H1 (cell line): ENCODE measurements around the gene LDLRAD4. TPM values are rescaled to one million over a fixed set of nuclear protein-coding genes. Genes with fewer than 3 reads are reported as not detected.

ENCODE experiments used
- ASH2L ChIP-seq: fragments of 200-600, 300-600 bp; sonication (generic); IDR thresholded peaks from one replicate; pipeline ENCODE4 v1.7.1; 2017; ENCODE audit warnings: low read length
- CBX5 ChIP-seq: fragments of 300-800, 300-1000 bp; sonication (generic); IDR thresholded peaks from 2 replicates; pipeline ENCODE4 v1.7.1; 2016; ENCODE audit warnings: antibody characterized with exemption, low read length, low read depth
- POU5F1 ChIP-seq: IDR thresholded peaks from 2 replicates; pipeline ENCODE4 v1.6.1; 2011; ENCODE audit warnings: low read depth, mild to moderate bottlenecking, low read length, moderate library complexity
- RFX5 ChIP-seq: IDR thresholded peaks from 2 replicates; pipeline ENCODE4 v1.6.1; 2011; ENCODE audit warnings: low read depth, low read length, improper control_type of control experiment, borderline replicate concordance
- SRF ChIP-seq: IDR thresholded peaks from 2 replicates; pipeline ENCODE4 v1.6.1; 2011; ENCODE audit warnings: mild to moderate bottlenecking, low read depth, low read length, moderate library complexity
- polyA plus RNA-seq, 7 experiments: library from polyadenylated mRNA; depleted of rRNA in 3 of 7; stranded (reverse) in 5 of 7; unstranded in 2 of 7; fragments of >200 nt in 5 of 7; fragments of 200-250 nt in 2 of 7; gene quantifications; 1 replicate in 5 of 7; 2 replicates in 1 of 7; 4 replicates in 1 of 7; pipeline versions ENCODE4 v1.2.1 to v1.2.3, GENCODE V29; 2011 to 2013; ENCODE audit warnings: missing spikeins in 2 of 7, mixed read lengths in 2 of 7
- total RNA-seq: library from RNA; stranded (reverse); fragmentation: NEBNext Ultra II Directional; extraction: Animal tissue kit (Norgen Biotek cat#: 25700); gene quantifications from 2 replicates; pipeline ENCODE4 v1.2.1, GENCODE V29; 2021

Gene LDLRAD4
- total and polyA plus RNA-seq, 2 of the 8 experiments (the other 6 are each of a cell fraction or from before 2014, with no cell fraction given): 0.77 to 1.4 TPM

- TF ChIP-seq ASH2L (no peak), RFX5 (no peak), POU5F1 (no peak), SRF (no peak), CBX5 (no peak)
Observed at GRCh38 chr18:13183359-13183758, 35.2 kb upstream of the LDLRAD4 start (continued).
